HL-60 (cell line): ENCODE data around the gene MISP3.

Experiments
- DNase-seq, 2 experiments: peaks; one replicate each; pipeline ENCODE4 v3.0.0-alpha.2; 2010 to 2020; ENCODE audit warnings: low read depth in 1 of 2, low spot score in 1 of 2
- H3K27ac ChIP-seq: fragments of 250-450 bp; sonication (Bioruptor Pico); replicated peaks from 2 replicates; pipeline ENCODE4 v1.5.1; 2020; ENCODE audit warnings: mild to moderate bottlenecking, moderate library complexity
- H3K27me3 ChIP-seq: fragments of 250-450 bp; sonication (Bioruptor Pico); 2 replicates; pipeline ENCODE4 v1.5.1; 2021; ENCODE audit warnings: mild to moderate bottlenecking, moderate library complexity; ENCODE audit not compliant: insufficient read depth, poor library complexity, severe bottlenecking
- H3K4me3 ChIP-seq: replicated peaks from 2 replicates; pipeline ENCODE4 v1.5.1; 2011; ENCODE audit warnings: mild to moderate bottlenecking, control low read depth, low read length; ENCODE audit not compliant: insufficient read depth
- GABPA ChIP-seq: IDR thresholded peaks from 2 replicates; pipeline ENCODE4 v1.6.1; 2012; ENCODE audit warnings: low read depth
- POLR2AphosphoS5 ChIP-seq: IDR thresholded peaks from 2 replicates; pipeline ENCODE4 v1.6.1; 2012; ENCODE audit warnings: low read depth
- SPI1 ChIP-seq: IDR thresholded peaks from 2 replicates; pipeline ENCODE4 v1.6.1; 2012; ENCODE audit warnings: low read depth, mild to moderate bottlenecking, borderline replicate concordance
- TF ChIP-seq, protein P1 (sequence below): IDR thresholded peaks from one replicate; pipeline ENCODE4 v1.5.1; 2011; ENCODE audit warnings: low read length, control low read depth, inconsistent platforms; ENCODE audit not compliant: insufficient read depth
- TF ChIP-seq, protein P2 (sequence below): IDR thresholded peaks from 2 replicates; pipeline ENCODE4 v1.6.1; 2012; ENCODE audit warnings: low read depth; ENCODE audit not compliant: insufficient replicate concordance

MISP3 gene

DNA sequence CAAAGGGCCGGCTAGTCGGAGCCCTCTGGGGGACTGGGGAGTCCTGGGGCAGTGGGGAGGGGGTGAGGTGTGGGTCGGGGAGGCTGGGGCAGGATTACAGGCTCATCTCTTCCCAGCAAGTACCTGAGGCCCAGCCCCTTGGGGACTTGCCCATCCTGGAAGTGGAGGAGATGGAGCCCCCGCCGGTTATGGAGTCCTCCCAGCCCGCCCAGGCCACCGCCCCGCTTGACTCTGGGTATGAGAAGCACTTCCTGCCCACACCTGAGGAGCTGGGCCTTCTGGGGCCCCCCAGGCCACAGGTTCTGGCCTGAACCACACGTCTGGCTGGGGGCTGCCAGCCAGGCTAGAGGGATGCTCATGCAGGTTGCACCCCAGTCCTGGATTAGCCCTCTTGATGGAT, 20.6 kb upstream of the MISP3 start:
- TF ChIP-seq POLR2AphosphoS5 (no peak), GABPA (no peak), SPI1 (no peak)
- TF ChIP-seq, protein P1, sequence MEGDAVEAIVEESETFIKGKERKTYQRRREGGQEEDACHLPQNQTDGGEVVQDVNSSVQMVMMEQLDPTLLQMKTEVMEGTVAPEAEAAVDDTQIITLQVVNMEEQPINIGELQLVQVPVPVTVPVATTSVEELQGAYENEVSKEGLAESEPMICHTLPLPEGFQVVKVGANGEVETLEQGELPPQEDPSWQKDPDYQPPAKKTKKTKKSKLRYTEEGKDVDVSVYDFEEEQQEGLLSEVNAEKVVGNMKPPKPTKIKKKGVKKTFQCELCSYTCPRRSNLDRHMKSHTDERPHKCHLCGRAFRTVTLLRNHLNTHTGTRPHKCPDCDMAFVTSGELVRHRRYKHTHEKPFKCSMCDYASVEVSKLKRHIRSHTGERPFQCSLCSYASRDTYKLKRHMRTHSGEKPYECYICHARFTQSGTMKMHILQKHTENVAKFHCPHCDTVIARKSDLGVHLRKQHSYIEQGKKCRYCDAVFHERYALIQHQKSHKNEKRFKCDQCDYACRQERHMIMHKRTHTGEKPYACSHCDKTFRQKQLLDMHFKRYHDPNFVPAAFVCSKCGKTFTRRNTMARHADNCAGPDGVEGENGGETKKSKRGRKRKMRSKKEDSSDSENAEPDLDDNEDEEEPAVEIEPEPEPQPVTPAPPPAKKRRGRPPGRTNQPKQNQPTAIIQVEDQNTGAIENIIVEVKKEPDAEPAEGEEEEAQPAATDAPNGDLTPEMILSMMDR = no peak
- TF ChIP-seq, protein P2, sequence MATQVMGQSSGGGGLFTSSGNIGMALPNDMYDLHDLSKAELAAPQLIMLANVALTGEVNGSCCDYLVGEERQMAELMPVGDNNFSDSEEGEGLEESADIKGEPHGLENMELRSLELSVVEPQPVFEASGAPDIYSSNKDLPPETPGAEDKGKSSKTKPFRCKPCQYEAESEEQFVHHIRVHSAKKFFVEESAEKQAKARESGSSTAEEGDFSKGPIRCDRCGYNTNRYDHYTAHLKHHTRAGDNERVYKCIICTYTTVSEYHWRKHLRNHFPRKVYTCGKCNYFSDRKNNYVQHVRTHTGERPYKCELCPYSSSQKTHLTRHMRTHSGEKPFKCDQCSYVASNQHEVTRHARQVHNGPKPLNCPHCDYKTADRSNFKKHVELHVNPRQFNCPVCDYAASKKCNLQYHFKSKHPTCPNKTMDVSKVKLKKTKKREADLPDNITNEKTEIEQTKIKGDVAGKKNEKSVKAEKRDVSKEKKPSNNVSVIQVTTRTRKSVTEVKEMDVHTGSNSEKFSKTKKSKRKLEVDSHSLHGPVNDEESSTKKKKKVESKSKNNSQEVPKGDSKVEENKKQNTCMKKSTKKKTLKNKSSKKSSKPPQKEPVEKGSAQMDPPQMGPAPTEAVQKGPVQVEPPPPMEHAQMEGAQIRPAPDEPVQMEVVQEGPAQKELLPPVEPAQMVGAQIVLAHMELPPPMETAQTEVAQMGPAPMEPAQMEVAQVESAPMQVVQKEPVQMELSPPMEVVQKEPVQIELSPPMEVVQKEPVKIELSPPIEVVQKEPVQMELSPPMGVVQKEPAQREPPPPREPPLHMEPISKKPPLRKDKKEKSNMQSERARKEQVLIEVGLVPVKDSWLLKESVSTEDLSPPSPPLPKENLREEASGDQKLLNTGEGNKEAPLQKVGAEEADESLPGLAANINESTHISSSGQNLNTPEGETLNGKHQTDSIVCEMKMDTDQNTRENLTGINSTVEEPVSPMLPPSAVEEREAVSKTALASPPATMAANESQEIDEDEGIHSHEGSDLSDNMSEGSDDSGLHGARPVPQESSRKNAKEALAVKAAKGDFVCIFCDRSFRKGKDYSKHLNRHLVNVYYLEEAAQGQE = no peak
- DNase-seq = no peak

DNA sequence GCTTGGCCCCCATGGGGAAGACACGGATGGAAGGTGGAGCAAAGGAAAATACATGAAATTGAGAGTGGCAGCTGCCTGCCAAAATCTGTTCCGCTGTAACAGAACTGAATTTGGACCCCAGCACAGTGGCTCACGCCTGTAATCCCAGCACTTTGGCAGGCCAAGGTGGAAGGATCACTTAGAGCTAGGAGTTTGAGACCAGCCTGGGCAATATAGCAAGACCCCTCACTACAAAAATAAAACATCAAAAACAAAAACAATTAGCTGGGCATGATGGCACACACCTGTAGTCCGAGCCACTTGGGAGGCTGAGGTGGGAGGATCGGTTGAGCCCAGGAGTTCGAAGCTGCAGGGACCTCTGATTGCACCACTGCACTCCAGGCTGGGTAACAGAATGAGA, 20.1 kb upstream of the MISP3 start:
- TF ChIP-seq SPI1 = no peak
- no peak for TF ChIP-seq GABPA
- TF ChIP-seq, protein P1 = no peak
- TF ChIP-seq, protein P2 = no peak
- no peak for TF ChIP-seq POLR2AphosphoS5
- Histone ChIP-seq H3K4me3 (no peak overlapping the region), H3K27me3 (peaks cover 8% of the 10 kb centered on the region), H3K27ac (no peak overlapping the region)
- DNase-seq = no peak

More for the DNA sequence above, 20.6 kb upstream of the MISP3 start:
- no peak overlapping the region for H3K4me3 ChIP-seq
- no peak overlapping the region for H3K27ac ChIP-seq
- H3K27me3 ChIP-seq = peaks cover 7% of the 10 kb centered on the region

DNA sequence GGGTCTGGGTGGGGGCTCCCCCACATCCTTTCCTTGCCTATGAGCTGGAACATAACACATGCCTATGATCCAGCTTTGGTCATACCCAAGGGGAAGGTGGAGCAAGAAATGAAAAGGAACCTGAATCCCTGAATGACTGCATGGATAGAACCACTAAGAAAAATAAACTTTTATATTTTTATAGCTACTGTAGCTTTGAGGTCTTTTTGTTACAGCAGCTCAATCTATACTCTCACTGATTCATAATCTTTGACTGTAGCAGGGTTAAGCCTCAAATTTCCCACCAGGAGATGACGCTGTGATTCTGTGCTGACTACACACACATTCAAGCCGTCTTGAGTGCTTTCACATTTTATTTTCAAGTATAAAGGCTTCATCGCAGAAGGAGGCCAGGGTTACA, 19.6 kb upstream of the MISP3 start:
- H3K27ac ChIP-seq = no peak overlapping the region
- DNase-seq = no peak
- no peak overlapping the region for H3K4me3 ChIP-seq
- peaks cover 12% of the 10 kb centered on the region for H3K27me3 ChIP-seq
- TF ChIP-seq, protein P2 = no peak
- TF ChIP-seq POLR2AphosphoS5 (no peak), GABPA (no peak), SPI1 (no peak)
- TF ChIP-seq, protein P1 = no peak
